Parathyroid adenoma (tissue), 2 donors: ENCODE results near the gene FOXO3.

Experiments
- H2AFZ ChIP-seq: fragments of 300-600 bp; sonication (generic); one replicate; pipeline ENCODE4 v1.7.0; 2017; ENCODE audit warnings: antibody characterized with exemption, mild to moderate bottlenecking
- H3K27ac ChIP-seq: fragments of 300-600 bp; sonication (generic); one replicate; pipeline ENCODE4 v1.7.0; 2017
- H3K27me3 ChIP-seq: fragments of 300-600 bp; sonication (generic); one replicate; pipeline ENCODE4 v1.7.0; 2017; ENCODE audit warnings: low read length; ENCODE audit not compliant: control insufficient read depth, insufficient read depth
- H3K36me3 ChIP-seq: fragments of 300-600 bp; sonication (generic); one replicate; pipeline ENCODE4 v1.7.0; 2017; ENCODE audit warnings: low read length; ENCODE audit not compliant: control insufficient read depth, insufficient read depth
- H3K4me1 ChIP-seq: fragments of 300-600 bp; sonication (generic); one replicate; pipeline ENCODE4 v1.7.0; 2017; ENCODE audit warnings: control low read depth
- H3K4me2 ChIP-seq: fragments of 300-600 bp; sonication (generic); one replicate; pipeline ENCODE4 v1.7.0; 2017; ENCODE audit warnings: low read length
- H3K4me3 ChIP-seq: fragments of 300-600 bp; sonication (generic); one replicate; pipeline ENCODE4 v1.7.0; 2017; ENCODE audit warnings: low read depth, low read length
- H3K79me2 ChIP-seq: fragments of 300-600 bp; sonication (generic); one replicate; pipeline ENCODE4 v1.7.0; 2017; ENCODE audit warnings: control low read depth
- H3K9ac ChIP-seq: fragments of 300-600 bp; sonication (generic); one replicate; pipeline ENCODE4 v1.7.0; 2017; ENCODE audit warnings: mild to moderate bottlenecking
- H3K9me3 ChIP-seq: fragments of 300-600 bp; sonication (generic); one replicate; pipeline ENCODE4 v1.7.0; 2017; ENCODE audit warnings: low read length; ENCODE audit not compliant: control insufficient read depth
- CTCF ChIP-seq: fragments of 300-600 bp; sonication (generic); IDR thresholded peaks from one replicate; pipeline ENCODE4 v1.7.0; 2017; ENCODE audit warnings: antibody characterized with exemption, mild to moderate bottlenecking
- donor health status: primary hyperparathyroidism.

FOXO3 gene

GRCh38 chr6:108716801-108717791, 156.4 kb downstream of the FOXO3 start:
- no peak overlapping the region for H3K27ac ChIP-seq
- no peak overlapping the region for H3K4me2 ChIP-seq
- H3K79me2 ChIP-seq: no peaks in the 10 kb centered on the region
- H3K4me1 ChIP-seq: no peaks in the 10 kb centered on the region
- H3K9ac ChIP-seq: no peak overlapping the region
- H2AFZ ChIP-seq: no peak overlapping the region
- no peaks in the 10 kb centered on the region for H3K9me3 ChIP-seq
- H3K36me3 ChIP-seq: no peaks in the 10 kb centered on the region
- no peak overlapping the region for H3K4me3 ChIP-seq
- TF ChIP-seq CTCF: no peak
- H3K27me3 ChIP-seq: no peaks in the 10 kb centered on the region

GRCh38 chr6:108719477-108719876, 158.8 kb downstream of the FOXO3 start:
- Histone ChIP-seq H3K4me3 (no peak overlapping the region), H3K27me3 (no peaks in the 10 kb centered on the region), H3K79me2 (no peaks in the 10 kb centered on the region), H3K36me3 (no peaks in the 10 kb centered on the region), H3K27ac (no peak overlapping the region), H3K4me1 (no peaks in the 10 kb centered on the region), H3K4me2 (no peak overlapping the region), H3K9me3 (no peaks in the 10 kb centered on the region), H2AFZ (no peak overlapping the region), H3K9ac (no peak overlapping the region)
- no peak for TF ChIP-seq CTCF

GRCh38 chr6:108720827-108721226, 160.1 kb downstream of the FOXO3 start:
- no peaks in the 10 kb centered on the region for H3K36me3 ChIP-seq
- no peaks in the 10 kb centered on the region for H3K79me2 ChIP-seq
- H3K9ac ChIP-seq: no peak overlapping the region
- no peak overlapping the region for H3K4me3 ChIP-seq
- H2AFZ ChIP-seq: no peak overlapping the region
- H3K9me3 ChIP-seq: no peaks in the 10 kb centered on the region
- no peaks in the 10 kb centered on the region for H3K27me3 ChIP-seq
- H3K4me1 ChIP-seq: no peaks in the 10 kb centered on the region
- H3K4me2 ChIP-seq: no peak overlapping the region
- no peak for TF ChIP-seq CTCF
- H3K27ac ChIP-seq: no peak overlapping the region

- Histone ChIP-seq H3K4me1 (no peaks in the 10 kb centered on the region), H3K79me2 (no peaks in the 10 kb centered on the region), H3K9ac (no peak overlapping the region), H3K4me2 (no peak overlapping the region), H2AFZ (no peak overlapping the region), H3K27ac (no peak overlapping the region), H3K9me3 (no peaks in the 10 kb centered on the region), H3K4me3 (no peak overlapping the region), H3K36me3 (no peaks in the 10 kb centered on the region), H3K27me3 (no peaks in the 10 kb centered on the region)
- TF ChIP-seq CTCF: no peak
Observed at GRCh38 chr6:108721286-108721685, 160.6 kb downstream of the FOXO3 start.
